HEK293T (cell line): Measurements from ENCODE around the gene SLCO4A1.

Experiments used
- CTCF ChIA-PET: fragments of 350-600 bp; formaldehyde crosslinking; extraction: SDS; loops from one replicate; lab custom pipeline; 2021; ENCODE audit warnings: antibody characterized with exemption, inconsistent platforms; lab: Yijun Ruan, JAX
- POLR2A ChIA-PET: fragments of 350-600 bp; formaldehyde crosslinking; extraction: SDS; loops from one replicate; lab custom pipeline; 2020; ENCODE audit warnings: antibody characterized with exemption, inconsistent platforms; lab: Yijun Ruan, JAX
- DNase-seq: peaks from one replicate; pipeline ENCODE4 v3.0.0; 2012; ENCODE audit warnings: mixed read lengths; ENCODE audit errors: extremely low spot score
- ARNT ChIP-seq: fragments of 450-650 bp; IDR thresholded peaks from 2 replicates; pipeline ENCODE4 v1.6.1; 2017; ENCODE audit warnings: mild to moderate bottlenecking
- BHLHE40 ChIP-seq: fragments of 450-650 bp; IDR thresholded peaks from 2 replicates; pipeline ENCODE4 v1.6.1; 2016; ENCODE audit warnings: mild to moderate bottlenecking, moderate library complexity, borderline replicate concordance
- CTBP1 ChIP-seq: fragments of 450-650 bp; IDR thresholded peaks from 2 replicates; pipeline ENCODE4 v1.6.1; 2016; ENCODE audit warnings: borderline replicate concordance
- ELF4 ChIP-seq: fragments of 450-650 bp; IDR thresholded peaks from 2 replicates; pipeline ENCODE4 v1.6.1; 2017; ENCODE audit warnings: antibody characterized with exemption
- FOXA1 ChIP-seq: fragments of 450-650 bp; IDR thresholded peaks from 2 replicates; pipeline ENCODE4 v1.6.1; 2016; ENCODE audit warnings: mild to moderate bottlenecking
- FOXK2 ChIP-seq: fragments of 450-650 bp; IDR thresholded peaks from 2 replicates; pipeline ENCODE4 v1.6.1; 2016; ENCODE audit warnings: mild to moderate bottlenecking
- FOXM1 ChIP-seq: fragments of 450-650 bp; IDR thresholded peaks from 2 replicates; pipeline ENCODE4 v1.6.1; 2017; ENCODE audit warnings: mild to moderate bottlenecking, borderline replicate concordance
- HDGF ChIP-seq: fragments of 450-650 bp; IDR thresholded peaks from 2 replicates; pipeline ENCODE4 v1.6.1; 2017; ENCODE audit warnings: antibody characterized with exemption, borderline replicate concordance
- L3MBTL2 ChIP-seq: fragments of 450-650 bp; conservative IDR thresholded peaks from 2 replicates; pipeline ENCODE4 v1.6.1; 2016; ENCODE audit warnings: mild to moderate bottlenecking
- LEF1 ChIP-seq: fragments of 450-650 bp; IDR thresholded peaks from 2 replicates; pipeline ENCODE4 v1.6.1; 2017; ENCODE audit warnings: mild to moderate bottlenecking, borderline replicate concordance
- NFRKB ChIP-seq: fragments of 450-650 bp; IDR thresholded peaks from 2 replicates; pipeline ENCODE4 v1.6.1; 2016; ENCODE audit warnings: mild to moderate bottlenecking, moderate library complexity
- PKNOX1 ChIP-seq: fragments of 450-650 bp; IDR thresholded peaks from 2 replicates; pipeline ENCODE4 v1.6.1; 2016
- SP1 ChIP-seq: fragments of 450-650 bp; IDR thresholded peaks from 2 replicates; pipeline ENCODE4 v1.6.1; 2017
- SUZ12 ChIP-seq: fragments of 450-650 bp; IDR thresholded peaks from 2 replicates; pipeline ENCODE4 v1.6.1; 2016; ENCODE audit warnings: mild to moderate bottlenecking
- TARDBP ChIP-seq: fragments of 450-650 bp; IDR thresholded peaks from 2 replicates; pipeline ENCODE4 v1.6.1; 2016
- ZNF384 ChIP-seq: fragments of 450-650 bp; IDR thresholded peaks from 2 replicates; pipeline ENCODE4 v1.6.1; 2016

The SLCO4A1 gene

DNA sequence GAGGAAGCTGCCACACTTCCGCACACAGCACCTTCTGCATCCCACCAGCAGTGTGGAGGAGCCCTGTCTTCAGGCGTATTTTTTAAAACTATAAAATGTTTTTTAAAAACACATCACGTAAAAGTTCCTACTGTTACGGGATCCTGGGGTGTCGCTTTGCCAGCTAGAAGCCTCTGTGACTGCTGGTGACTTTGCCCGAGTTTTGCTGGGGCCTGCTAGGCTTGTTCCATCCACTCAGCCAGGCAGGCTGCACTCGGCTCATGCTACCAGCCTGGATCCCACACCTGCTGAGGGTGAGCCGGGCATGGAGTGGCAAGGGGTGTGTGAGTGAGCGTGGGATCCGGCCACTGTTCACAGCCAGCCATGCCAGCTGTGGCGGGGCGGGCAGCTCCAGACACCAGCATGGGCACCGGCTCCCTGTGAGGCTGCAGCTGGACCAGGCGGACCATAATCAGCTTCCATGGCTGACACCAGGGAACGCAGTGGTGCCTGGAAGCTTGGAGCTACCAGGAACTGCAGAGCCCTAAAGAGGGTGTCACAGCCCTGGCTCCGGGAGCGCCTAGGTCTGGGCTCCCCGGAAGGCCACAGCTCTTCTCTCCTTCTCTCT, 12.3 kb upstream of the SLCO4A1 start:
- DNase-seq = no peak
- POLR2A ChIA-PET = interaction anchor here (1.5 kb wide), 1 partner anchor 12 kb away, joined by 4 read pairs; the partner anchor contains the start of gene SLCO4A1
- TF ChIP-seq FOXK2 (no peak), FOXM1 (no peak), L3MBTL2 (no peak), SUZ12 (no peak), ARNT (no peak), SP1 (no peak), FOXA1 (no peak), TARDBP (no peak), HDGF (no peak), NFRKB (no peak), LEF1 (no peak)
- CTCF ChIA-PET = no interaction called here

GRCh38 chr20:62631336-62632308, 10.7 kb upstream of the SLCO4A1 start:
- ChIA-PET CTCF (no interaction called here), POLR2A (interaction anchor here (1.5 kb wide), 2 partner anchors 11 to 164 kb away, joined by 3 to 4 read pairs; partner anchors contain the start of genes MRGBP and SLCO4A1)
- no peak for DNase-seq
- no peak for TF ChIP-seq TARDBP

GRCh38 chr20:62632575-62633090, 9.7 kb upstream of the SLCO4A1 start:
- no peak for DNase-seq
- TF ChIP-seq TARDBP = no peak
- CTCF ChIA-PET = no interaction called here
- POLR2A ChIA-PET = no interaction called here

GRCh38 chr20:62633598-62634329, 8.5 kb upstream of the SLCO4A1 start:
- ChIA-PET CTCF (interaction anchor here (0.6 kb wide), 1 partner anchor 24 kb away, joined by 3 read pairs; no protein-coding TSS in a partner anchor), POLR2A (interaction anchor here (0.7 kb wide), 1 partner anchor 9 kb away, joined by 3 read pairs; the partner anchor contains the start of gene SLCO4A1)
- no peak for DNase-seq
- no peak for TF ChIP-seq SUZ12
- no peak for TF ChIP-seq TARDBP
- no peak for TF ChIP-seq SP1
- no peak for TF ChIP-seq HDGF
- TF ChIP-seq CTBP1 = no peak
- no peak for TF ChIP-seq ELF4
- TF ChIP-seq LEF1 = no peak
- TF ChIP-seq FOXM1 = no peak
- no peak for TF ChIP-seq ZNF384
- TF ChIP-seq BHLHE40 = no peak

DNA sequence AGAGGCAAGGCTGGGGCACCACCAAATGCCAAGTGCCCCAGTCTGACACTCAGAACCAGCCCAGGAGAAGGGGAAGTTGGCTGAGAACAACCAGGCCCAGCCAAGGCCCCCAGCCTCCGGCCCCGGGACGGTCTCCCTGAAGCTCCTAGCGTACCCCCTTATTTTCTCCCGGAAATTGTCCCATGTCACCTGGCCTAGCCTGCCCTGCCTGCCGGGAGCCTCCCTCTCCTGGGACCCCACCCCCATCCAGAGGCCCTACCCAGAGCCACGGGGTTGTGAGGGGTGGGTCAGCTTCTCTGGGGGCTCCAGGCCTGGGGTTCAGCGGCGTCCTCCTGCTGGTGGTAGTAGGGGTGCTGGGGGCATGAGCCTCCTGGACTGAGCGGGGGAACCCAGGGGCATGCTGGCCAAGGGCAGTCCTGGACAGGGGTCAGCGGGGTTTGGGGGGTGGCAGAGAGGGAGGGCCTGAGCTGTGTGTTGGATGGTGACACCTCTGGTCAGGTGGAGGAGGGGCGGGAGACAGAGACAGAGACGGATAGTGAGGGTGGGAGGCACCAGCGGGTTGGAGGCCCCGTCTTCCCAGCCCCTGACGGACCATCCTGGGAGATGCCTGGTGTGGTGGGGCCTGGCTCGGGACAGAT, 7.9 kb upstream of the SLCO4A1 start:
- DNase-seq = no peak
- no peak for TF ChIP-seq SP1
- no peak for TF ChIP-seq LEF1
- TF ChIP-seq L3MBTL2 = no peak
- TF ChIP-seq CTBP1 = no peak
- no peak for TF ChIP-seq TARDBP
- TF ChIP-seq HDGF = no peak
- no peak for TF ChIP-seq FOXM1
- TF ChIP-seq FOXK2 = no peak
- TF ChIP-seq ZNF384 = no peak
- no peak for TF ChIP-seq ELF4
- TF ChIP-seq NFRKB = no peak
- no peak for TF ChIP-seq BHLHE40
- no peak for TF ChIP-seq ARNT
- no peak for TF ChIP-seq SUZ12
- TF ChIP-seq FOXA1 = no peak
- POLR2A ChIA-PET = no interaction called here
- CTCF ChIA-PET = interaction anchor here (0.6 kb wide), 1 partner anchor 25 kb away, joined by 3 read pairs; no protein-coding TSS in a partner anchor

DNA sequence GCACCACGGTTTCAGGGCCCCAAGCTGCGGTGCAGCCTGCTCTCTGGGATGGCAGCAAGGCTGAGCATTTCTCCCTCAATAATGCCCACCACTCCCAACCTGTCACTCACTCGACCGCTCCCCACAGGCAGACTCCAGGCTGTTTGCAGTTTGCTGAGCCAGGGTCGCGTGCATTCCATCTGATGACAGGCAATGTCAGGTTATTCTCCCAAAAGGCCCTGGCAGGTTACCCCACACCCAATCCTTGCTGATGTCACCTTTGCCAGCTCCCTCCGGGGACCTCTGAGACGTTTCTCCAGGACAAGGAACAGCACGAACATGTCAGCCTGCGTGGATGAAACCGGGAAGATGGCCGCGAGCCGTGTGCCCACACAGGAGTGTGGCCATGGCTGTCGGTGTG, 7.1 kb upstream of the SLCO4A1 start:
- ChIA-PET CTCF (no interaction called here), POLR2A (no interaction called here)
- TF ChIP-seq ARNT (no peak), CTBP1 (no peak), PKNOX1 (peak; percentile 5; the same call in 1 of the 2 replicates)
- no peak for DNase-seq
